Memory B cell (primary cell): ENCODE measurements around the gene SORL1.

Experiments used
- ATAC-seq: fragments of 150-1000 bp; cut with Tn5 transposase; 2 replicates; pipeline ENCODE4 v1.10.0; 2021; ENCODE audit warnings: low read depth, mild to moderate bottlenecking, moderate library complexity
- DNase-seq, 2 donors: peaks; one replicate each; pipeline ENCODE4 v3.0.0; 2022; ENCODE audit warnings: low spot score in 2 of 2
- H3K27ac Mint-ChIP-seq: one replicate; pipeline ENCODE4 v1.8.0; 2022; ENCODE audit warnings: mild to moderate bottlenecking, moderate library complexity, mixed read lengths
- H3K27me3 Mint-ChIP-seq: one replicate; pipeline ENCODE4 v1.8.0; 2022; ENCODE audit warnings: mixed read lengths
- H3K36me3 Mint-ChIP-seq: one replicate; pipeline ENCODE4 v1.8.0; 2022; ENCODE audit warnings: mild to moderate bottlenecking, mixed read lengths
- H3K4me1 Mint-ChIP-seq: one replicate; pipeline ENCODE4 v1.8.0; 2022; ENCODE audit warnings: mixed read lengths
- H3K4me3 Mint-ChIP-seq: one replicate; pipeline ENCODE4 v1.8.0; 2022; ENCODE audit warnings: mild to moderate bottlenecking, moderate library complexity, mixed read lengths
- H3K9me3 Mint-ChIP-seq: one replicate; pipeline ENCODE4 v1.8.0; 2022; ENCODE audit warnings: mixed read lengths

The SORL1 gene

GRCh38 chr11:121437686-121438078 is 14.4 kb upstream of the SORL1 start:
- H3K27me3 Mint-ChIP-seq: peaks cover 2% of the 10 kb centered on the region
- DNase-seq: no peak
- H3K4me1 Mint-ChIP-seq: no peaks in the 10 kb centered on the region
- no peaks in the 10 kb centered on the region for H3K9me3 Mint-ChIP-seq
- no peaks in the 10 kb centered on the region for H3K36me3 Mint-ChIP-seq
- no peak for ATAC-seq
- H3K4me3 Mint-ChIP-seq: no peak overlapping the region
- no peak overlapping the region for H3K27ac Mint-ChIP-seq

- Mint-ChIP-seq H3K4me3 (no peak overlapping the region), H3K27ac (no peak overlapping the region), H3K9me3 (no peaks in the 10 kb centered on the region), H3K4me1 (no peaks in the 10 kb centered on the region), H3K27me3 (peaks cover 2% of the 10 kb centered on the region), H3K36me3 (no peaks in the 10 kb centered on the region)
- no peak for DNase-seq
- ATAC-seq: no peak
Observed at GRCh38 chr11:121439337-121439736, 12.8 kb upstream of the SORL1 start.

- H3K27me3 Mint-ChIP-seq: peaks cover 2% of the 10 kb centered on the region
- ATAC-seq: no peak
- H3K36me3 Mint-ChIP-seq: no peaks in the 10 kb centered on the region
- H3K4me1 Mint-ChIP-seq: no peaks in the 10 kb centered on the region
- no peak for DNase-seq
- no peak overlapping the region for H3K4me3 Mint-ChIP-seq
- no peak overlapping the region for H3K27ac Mint-ChIP-seq
- no peaks in the 10 kb centered on the region for H3K9me3 Mint-ChIP-seq
Observed at GRCh38 chr11:121439759-121440158, 12.4 kb upstream of the SORL1 start.

DNA sequence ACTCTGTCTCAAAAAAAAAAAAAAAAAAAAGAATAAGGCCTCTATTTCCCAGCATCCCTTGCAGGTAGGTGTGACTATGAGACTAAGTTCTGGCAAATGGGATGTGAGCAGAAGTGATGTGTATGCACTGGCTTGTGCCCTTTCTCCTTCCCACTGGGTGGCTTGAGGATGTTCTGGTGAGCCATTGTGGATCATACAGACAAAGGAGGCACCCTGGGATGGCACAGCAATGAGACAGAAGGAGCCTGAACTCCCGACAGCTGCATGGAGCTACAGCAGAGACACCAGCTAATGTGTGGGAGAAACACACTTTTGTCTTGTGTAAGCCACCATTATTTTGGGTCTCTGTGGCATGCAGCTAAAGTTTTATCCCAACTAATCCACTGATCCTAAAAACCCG is 10.6 kb upstream of the SORL1 start:
- no peak overlapping the region for H3K27ac Mint-ChIP-seq
- no peaks in the 10 kb centered on the region for H3K9me3 Mint-ChIP-seq
- no peaks in the 10 kb centered on the region for H3K36me3 Mint-ChIP-seq
- H3K4me3 Mint-ChIP-seq: no peak overlapping the region
- no peak for ATAC-seq
- no peak for DNase-seq
- peaks cover 10% of the 10 kb centered on the region for H3K4me1 Mint-ChIP-seq
- H3K27me3 Mint-ChIP-seq: peaks cover 2% of the 10 kb centered on the region

DNA sequence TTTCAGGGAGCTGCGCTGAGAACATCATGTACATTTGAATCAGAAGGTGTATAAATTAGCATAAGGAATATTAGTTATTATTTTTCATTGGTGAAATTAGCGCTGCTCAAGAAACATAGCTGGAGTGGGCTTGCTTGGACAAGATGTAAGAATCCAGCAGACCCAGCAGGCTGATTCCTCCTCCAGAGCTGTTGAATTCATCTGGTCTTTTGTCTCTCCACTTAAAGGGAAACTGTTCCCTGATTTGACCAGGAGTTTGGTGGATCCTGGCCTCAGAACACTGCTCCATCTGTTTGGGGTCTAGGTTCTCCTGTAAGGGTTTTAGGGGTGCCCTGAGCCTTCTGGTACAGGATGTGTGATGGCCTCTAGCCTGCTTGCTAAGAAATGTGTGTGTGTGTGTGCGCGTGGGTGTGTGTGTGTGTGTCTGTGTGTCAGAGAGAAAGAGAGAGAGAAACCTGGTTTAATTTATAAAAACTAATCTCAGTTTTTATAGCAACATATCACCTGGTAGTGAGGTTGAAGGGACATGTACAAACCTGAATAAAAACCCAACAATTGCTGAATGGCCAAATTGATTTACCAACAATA is 8.3 kb upstream of the SORL1 start:
- ATAC-seq (no peak), DNase-seq (no peak)
- Mint-ChIP-seq H3K4me3 (no peak overlapping the region), H3K27ac (no peak overlapping the region), H3K36me3 (no peaks in the 10 kb centered on the region), H3K27me3 (no peaks in the 10 kb centered on the region), H3K4me1 (peaks cover 25% of the 10 kb centered on the region), H3K9me3 (no peaks in the 10 kb centered on the region)

- Mint-ChIP-seq H3K9me3 (no peaks in the 10 kb centered on the region), H3K4me1 (peaks cover 29% of the 10 kb centered on the region), H3K27me3 (peaks cover 2% of the 10 kb centered on the region), H3K36me3 (no peaks in the 10 kb centered on the region), H3K27ac (no peak overlapping the region), H3K4me3 (no peak overlapping the region)
- ATAC-seq: no peak
- no peak for DNase-seq
Observed at GRCh38 chr11:121444526-121444925, 7.6 kb upstream of the SORL1 start.

- ATAC-seq: no peak
- Mint-ChIP-seq H3K36me3 (no peaks in the 10 kb centered on the region), H3K9me3 (no peaks in the 10 kb centered on the region), H3K27ac (peak overlapping the region; percentile 7), H3K27me3 (peaks cover 2% of the 10 kb centered on the region), H3K4me1 (peaks cover 31% of the 10 kb centered on the region), H3K4me3 (peak overlapping the region; percentile 6)
- DNase-seq: no peak
Observed at GRCh38 chr11:121445071-121445768, 6.9 kb upstream of the SORL1 start.

DNA sequence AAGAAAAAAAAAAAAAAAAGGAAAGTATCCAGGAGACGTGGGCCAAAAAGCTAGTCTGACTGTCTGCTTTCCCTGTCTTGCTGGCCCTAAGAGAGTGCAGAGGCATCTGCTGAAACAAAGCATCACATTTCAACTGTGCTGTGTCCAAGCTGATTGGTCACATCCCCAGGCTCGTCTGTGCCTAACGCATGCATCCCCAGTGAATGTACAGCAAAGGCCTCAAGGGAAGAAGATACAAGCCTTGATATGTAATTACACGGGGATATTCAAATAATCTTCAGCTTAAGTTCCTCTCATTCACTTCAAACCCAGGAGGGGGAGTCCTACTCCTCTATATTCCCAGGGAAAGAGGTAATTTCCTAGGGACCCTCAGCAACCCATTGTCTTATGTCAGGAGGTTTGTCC is 5.4 kb upstream of the SORL1 start:
- Mint-ChIP-seq H3K4me3 (no peak overlapping the region), H3K27ac (peak overlapping the region; percentile 7)

GRCh38 chr11:121448011-121448410 is 4.1 kb upstream of the SORL1 start:
- DNase-seq (no peak), ATAC-seq (no peak)
- no peak overlapping the region for H3K27ac Mint-ChIP-seq
- H3K36me3 Mint-ChIP-seq: no peaks in the 10 kb centered on the region
- peaks cover 51% of the 10 kb centered on the region for H3K4me1 Mint-ChIP-seq
- peaks cover 10% of the 10 kb centered on the region for H3K27me3 Mint-ChIP-seq
- H3K9me3 Mint-ChIP-seq: no peaks in the 10 kb centered on the region
- H3K4me3 Mint-ChIP-seq: no peak overlapping the region

More for the DNA sequence above, 5.4 kb upstream of the SORL1 start:
- Mint-ChIP-seq H3K27me3 (peaks cover 6% of the 10 kb centered on the region), H3K9me3 (no peaks in the 10 kb centered on the region), H3K4me1 (peaks cover 45% of the 10 kb centered on the region), H3K36me3 (no peaks in the 10 kb centered on the region)
- ATAC-seq (no peak), DNase-seq (no peak)

DNA sequence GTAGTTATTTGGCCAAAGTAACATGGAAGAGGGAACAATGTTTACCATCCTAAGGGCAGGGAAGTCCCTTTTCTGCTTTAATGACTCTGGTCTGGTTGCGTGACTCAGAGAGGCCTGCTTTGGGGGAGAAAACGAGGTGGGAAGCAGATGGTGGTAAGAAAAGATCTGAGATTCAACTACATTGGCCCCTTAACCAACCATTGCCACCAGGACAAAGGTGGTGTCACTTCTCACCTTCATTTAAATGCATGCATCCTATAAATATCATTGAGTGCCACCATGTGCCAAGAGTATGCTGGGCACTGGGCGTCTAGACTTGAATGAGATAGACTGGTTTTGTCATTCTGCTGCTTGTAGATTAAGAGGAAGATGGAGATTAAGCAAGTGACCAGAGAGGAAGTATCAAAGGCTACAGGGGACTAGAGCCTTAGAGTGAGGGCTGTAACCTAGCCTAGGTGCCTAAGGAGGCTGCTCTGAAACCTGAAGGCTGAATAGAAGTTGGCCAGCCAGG is 3.6 kb upstream of the SORL1 start:
- Mint-ChIP-seq H3K27ac (no peak overlapping the region), H3K9me3 (no peaks in the 10 kb centered on the region), H3K4me3 (no peak overlapping the region), H3K4me1 (peaks cover 54% of the 10 kb centered on the region), H3K36me3 (no peaks in the 10 kb centered on the region), H3K27me3 (peaks cover 10% of the 10 kb centered on the region)
- ATAC-seq (no peak), DNase-seq (no peak)

DNA sequence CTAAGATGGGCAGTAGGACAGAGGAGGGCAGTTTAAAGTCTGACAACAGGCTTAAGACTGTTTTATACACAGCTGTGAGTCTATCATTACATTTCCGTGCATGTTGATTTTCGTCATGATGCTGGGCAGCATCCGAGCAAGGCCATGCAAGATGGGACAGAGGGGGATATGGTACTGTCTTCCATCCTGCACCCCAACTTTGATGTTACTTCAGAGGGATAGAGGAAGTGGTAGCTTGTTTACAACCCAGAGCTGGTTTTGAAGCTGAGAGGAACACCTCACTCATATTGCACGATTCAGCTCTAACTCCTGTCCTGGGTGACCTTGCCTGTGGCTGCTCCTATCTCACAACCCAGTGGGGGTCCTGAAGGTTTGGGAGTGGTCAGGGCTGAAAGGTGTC is 3.0 kb upstream of the SORL1 start:
- Mint-ChIP-seq H3K9me3 (no peaks in the 10 kb centered on the region), H3K27me3 (peaks cover 10% of the 10 kb centered on the region), H3K36me3 (no peaks in the 10 kb centered on the region), H3K4me1 (peaks cover 54% of the 10 kb centered on the region), H3K4me3 (peak overlapping the region; percentile 43), H3K27ac (peak overlapping the region; percentile 29)
- DNase-seq: no peak
- ATAC-seq: no peak

DNA sequence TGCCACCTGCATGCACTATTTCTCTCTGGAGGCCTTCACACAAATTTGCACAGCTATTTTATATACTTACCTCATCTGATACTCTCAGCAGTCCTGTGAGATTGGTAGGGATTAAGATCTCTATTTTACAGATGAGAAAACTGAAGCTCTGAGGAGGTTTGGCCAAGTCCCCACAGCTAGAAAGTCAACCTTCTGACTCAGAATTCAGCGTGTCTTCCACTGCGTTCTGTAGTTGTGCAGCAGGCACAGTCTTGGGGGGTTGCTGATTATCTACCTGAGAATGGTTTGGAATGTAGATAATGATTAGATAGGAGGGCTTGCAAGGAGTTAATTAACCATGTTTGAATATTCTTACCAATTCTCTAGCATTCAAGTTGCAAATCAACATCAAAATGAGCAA is 2.5 kb upstream of the SORL1 start:
- no peak for ATAC-seq

GRCh38 chr11:121450401-121450800 is 1.7 kb upstream of the SORL1 start:
- Mint-ChIP-seq H3K4me3 (peak overlapping the region; percentile 98), H3K27me3 (peaks cover 10% of the 10 kb centered on the region), H3K9me3 (no peaks in the 10 kb centered on the region), H3K36me3 (no peaks in the 10 kb centered on the region), H3K27ac (no peak overlapping the region), H3K4me1 (peaks cover 55% of the 10 kb centered on the region)
- DNase-seq (no peak), ATAC-seq (no peak)

More for the DNA sequence above, 2.5 kb upstream of the SORL1 start:
- H3K4me3 Mint-ChIP-seq: no peak overlapping the region
- H3K9me3 Mint-ChIP-seq: no peaks in the 10 kb centered on the region
- peaks cover 10% of the 10 kb centered on the region for H3K27me3 Mint-ChIP-seq
- H3K4me1 Mint-ChIP-seq: peaks cover 54% of the 10 kb centered on the region
- H3K36me3 Mint-ChIP-seq: no peaks in the 10 kb centered on the region
- no peak for DNase-seq
- H3K27ac Mint-ChIP-seq: no peak overlapping the region

- Mint-ChIP-seq H3K4me1 (peaks cover 47% of the 10 kb centered on the region), H3K9me3 (no peaks in the 10 kb centered on the region), H3K4me3 (peak overlapping the region; percentile 98), H3K27ac (peak overlapping the region; percentile 35), H3K36me3 (no peaks in the 10 kb centered on the region), H3K27me3 (peaks cover 10% of the 10 kb centered on the region)
- DNase-seq: no peak
- ATAC-seq: peak; percentile 4
Observed at GRCh38 chr11:121451178-121451985, 732 bp upstream of the SORL1 start.
